Activated CD8-positive, alpha-beta memory T cell treated with anti-CD3 and anti-CD28 coated beads, Interleukin-2, amount 50 U/mL, for 4 hours (primary cell): ENCODE data around the gene CIT.

ENCODE experiments used
- DNase-seq: peaks from one replicate; pipeline ENCODE4 v3.0.0-alpha.2; 2020

CIT gene

DNA sequence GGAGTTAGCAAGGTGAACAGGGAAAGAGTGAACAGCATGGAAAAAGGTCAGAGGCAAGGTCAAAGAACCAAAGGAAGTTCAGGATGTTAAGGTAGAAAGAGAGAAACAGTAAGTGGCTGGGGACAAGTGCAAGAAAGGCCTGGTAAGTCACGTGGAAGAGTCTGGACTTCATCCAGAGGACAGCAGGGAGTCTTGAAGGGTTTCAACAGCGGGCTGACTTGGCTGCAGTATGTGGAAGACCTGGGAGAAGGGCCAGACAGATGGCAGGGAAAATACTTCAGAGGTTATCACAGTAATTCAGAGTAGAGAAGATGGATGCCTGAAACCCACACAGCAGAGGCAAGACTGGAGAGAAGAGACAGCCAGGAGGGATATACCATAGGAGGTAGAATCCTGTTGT lies 34.0 kb downstream of the CIT start:
- DNase-seq, result no peak

DNA sequence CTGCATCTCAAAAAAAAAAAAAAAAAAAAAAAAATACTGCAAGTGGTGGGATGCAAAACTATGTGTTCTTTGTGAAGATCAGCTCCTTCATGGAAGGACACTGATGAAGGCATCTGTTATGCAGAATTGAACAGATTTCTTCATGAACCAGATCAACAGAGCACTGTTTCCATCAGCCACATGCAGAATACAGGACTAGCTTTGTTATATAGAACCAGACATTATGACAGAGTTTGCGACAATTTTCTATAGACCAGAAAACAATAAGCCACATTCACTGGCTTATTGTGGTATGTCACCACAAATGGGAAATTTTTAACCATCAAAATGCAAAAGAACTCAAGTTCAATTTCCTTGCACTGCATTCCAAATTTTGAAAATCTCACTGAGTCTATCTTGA lies 34.7 kb downstream of the CIT start:
- no peak for DNase-seq

DNA sequence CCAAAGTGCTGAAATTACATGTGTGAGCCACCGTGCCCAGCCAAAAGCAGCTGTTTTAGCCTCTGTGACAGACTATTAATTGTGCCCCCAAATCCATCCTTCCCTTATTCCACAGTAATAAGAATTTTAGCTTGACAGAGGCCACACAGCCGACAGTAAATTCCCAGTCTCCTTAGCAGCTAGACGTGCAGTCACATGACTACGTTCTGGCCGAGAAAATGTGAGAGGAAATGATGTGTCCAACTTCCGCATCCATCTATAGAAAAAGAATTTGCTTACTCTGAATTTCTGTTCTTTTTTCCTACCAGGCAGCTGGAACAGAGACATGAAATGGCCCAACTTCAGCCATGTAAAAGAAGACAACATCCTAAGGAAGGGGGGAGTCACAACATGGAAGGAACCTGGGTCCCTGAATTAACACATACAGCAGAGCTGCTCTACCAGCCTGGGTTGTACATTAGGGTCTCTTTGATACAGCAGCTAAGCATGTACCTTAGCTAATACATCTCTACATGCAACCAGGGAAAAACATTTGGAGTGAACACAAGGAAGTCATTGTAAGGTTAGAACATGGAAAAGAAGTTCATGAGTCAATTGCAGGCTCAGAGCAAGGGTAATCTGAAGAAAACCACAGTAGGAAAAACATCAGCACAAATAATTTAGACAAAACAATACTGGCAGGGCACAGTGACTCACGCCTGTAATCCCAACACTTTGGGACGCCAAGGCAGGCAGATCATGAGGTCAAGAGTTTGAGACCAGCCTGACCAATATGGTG lies 35.5 kb downstream of the CIT start:
- DNase-seq, result no peak

DNA sequence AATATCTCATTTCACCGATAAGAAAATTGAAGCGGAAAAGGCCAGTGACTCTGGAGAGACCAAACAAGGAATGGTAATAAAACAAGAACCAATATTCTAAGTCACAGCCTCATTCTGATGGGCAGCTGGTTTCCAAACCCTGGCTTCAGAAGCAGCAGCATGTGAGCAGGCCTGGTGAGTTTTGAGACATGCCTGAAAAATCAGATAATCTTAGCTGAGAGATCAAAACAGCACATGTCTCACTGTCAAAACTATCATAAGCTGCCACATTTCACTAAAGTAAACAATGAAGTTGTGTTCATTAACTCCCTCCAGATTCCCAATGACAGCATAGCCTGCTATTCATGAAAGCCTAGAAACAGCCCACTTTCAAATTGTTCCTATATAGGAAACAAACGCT lies 36.5 kb downstream of the CIT start:
- DNase-seq, result no peak

DNA sequence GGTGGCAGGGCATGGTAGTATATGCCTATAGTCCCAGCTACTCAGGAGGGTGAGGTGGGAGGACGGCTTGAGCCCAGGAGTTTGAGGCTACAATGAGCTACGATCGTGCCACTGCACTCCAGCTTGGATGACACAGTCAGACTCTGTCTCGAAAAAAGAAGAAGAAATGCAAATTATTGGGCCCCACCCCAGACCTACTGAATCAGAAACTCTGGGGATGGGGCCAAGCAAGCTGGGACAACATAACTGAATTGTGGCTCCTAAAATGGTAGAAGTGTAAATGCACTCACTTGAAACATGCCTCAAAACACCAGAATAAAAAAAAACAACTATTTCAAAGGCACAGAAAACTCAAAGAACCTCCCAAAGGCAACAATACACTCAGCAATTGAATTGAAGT lies 37.0 kb downstream of the CIT start:
- no peak for DNase-seq

DNA sequence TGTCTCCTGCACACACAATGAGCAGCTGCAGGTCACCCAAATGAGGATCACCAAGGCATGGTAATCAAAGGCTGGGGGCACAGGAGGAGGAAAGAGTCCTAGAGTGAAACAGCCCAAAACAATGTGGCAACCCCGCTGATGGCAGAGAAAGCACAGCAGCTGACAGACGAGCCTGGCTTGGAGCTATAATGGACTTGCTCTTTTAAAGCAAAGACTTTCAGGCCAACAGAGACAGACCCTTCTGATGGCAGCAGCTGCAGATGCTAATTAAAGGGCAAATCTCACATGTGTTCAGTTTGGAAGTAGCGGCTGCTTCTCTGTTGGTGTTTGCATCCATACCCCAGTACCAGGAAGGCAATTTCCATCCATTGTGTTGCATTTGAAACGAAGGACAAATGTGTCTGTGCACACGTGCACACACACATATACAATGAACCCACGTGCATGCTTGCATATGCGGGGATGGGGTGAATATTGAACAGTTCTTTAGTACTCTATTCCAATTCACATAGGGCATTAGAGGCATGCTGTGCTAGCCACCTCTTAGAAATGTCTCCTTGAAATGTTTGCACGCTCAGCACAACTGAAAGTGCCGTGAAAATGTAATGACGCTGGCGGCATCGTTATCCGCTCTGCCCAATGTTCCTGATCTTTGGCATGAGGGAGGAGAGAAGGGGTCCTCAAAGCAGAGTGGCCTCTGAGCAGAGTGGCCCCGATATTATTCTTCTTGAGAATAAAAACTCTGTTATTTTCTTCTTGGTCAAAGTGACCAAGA lies 38.1 kb downstream of the CIT start:
- no peak for DNase-seq

DNA sequence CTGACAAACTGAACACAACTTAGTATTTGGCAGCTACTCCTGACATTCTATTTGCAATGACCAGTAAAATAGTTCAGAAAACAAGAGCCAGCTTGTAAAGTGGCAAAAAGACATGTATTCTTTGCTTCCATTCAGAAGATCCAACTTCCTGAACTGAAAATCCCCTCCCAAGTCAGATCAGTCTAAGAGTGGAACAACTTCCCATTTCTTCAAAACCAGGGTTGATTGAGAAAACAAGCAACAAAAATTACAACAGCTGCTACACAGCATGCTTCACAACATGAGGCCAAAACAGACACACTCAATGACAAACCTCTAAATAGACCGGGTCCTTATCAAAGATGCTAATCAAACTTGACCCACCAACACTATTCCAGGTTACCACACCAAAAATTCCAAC lies 40.3 kb downstream of the CIT start:
- no peak for DNase-seq

DNA sequence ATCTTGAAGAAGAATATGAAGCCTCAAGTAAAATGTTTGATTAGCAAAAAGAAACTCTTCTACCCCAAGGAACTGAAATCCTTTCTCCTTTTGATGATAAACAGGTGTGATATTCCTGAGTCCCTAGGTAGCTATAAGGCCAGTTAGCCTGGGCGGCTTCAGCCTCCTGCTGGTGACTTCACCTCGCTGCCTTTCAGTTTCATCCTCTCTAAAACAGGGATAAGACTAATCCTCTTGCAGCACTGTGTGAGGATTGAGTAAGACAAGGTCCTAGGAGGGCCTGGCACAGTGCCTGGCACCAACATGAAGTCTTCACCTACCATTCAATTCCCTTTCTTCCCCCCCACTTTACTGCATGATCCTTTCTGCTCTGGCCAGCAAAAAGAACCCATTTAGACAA lies 42.1 kb downstream of the CIT start:
- no peak for DNase-seq

DNA sequence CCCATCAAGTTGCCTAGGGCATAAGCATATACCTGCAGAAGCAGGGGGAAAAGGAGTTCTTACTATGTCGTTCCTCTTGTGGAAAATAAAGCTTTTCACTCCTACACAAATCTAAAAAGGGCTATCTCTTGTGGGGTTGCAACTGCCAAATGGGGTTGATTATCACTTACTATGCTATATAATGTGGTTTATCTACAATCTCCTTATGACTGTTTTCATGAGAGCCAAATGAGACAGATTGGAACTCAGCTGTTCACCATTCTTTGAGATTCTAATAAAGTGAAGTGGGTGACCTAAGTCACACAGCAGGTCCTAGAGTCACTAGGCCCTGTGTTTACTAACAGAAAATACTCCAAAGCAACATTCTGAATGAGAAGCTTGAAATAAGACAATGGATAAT lies 47.7 kb downstream of the CIT start:
- no peak for DNase-seq

DNA sequence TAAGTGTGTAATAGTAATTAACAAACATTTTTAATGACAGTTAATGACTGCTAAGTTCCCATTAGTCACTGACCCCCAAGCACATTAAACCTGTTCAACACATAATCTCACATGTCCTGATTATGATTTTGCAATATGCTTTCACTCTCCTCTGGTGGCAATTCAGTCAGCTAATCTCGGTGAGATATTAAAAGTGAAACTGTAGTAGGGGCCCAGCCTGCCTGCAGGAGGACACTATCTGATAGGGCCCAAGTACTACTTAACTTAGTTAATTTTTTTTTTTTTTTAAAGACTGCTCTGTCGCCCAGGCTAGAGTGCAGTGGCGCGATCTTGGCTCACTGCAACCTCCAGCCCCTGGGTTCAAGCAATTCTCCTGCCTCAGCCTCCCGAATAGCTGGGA lies 48.8 kb downstream of the CIT start:
- no peak for DNase-seq

DNA sequence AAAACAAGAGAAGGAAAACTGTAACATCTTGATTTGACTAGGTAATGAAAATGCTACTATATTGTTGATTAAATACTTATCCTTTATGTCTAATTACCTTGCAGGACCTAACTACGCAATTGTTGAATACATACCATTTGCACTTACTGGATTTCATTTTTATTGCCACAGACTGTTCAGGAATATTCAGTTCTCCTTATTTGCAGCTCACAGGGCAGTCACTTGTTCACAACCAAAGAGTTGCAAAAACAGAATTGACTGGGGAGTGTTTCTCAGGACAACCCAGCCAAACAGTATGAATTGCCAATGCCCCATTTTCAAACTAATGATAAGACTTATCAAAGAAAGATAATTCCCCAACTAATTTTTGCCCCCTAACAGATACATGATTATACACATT lies 49.4 kb downstream of the CIT start:
- DNase-seq, result no peak

DNA sequence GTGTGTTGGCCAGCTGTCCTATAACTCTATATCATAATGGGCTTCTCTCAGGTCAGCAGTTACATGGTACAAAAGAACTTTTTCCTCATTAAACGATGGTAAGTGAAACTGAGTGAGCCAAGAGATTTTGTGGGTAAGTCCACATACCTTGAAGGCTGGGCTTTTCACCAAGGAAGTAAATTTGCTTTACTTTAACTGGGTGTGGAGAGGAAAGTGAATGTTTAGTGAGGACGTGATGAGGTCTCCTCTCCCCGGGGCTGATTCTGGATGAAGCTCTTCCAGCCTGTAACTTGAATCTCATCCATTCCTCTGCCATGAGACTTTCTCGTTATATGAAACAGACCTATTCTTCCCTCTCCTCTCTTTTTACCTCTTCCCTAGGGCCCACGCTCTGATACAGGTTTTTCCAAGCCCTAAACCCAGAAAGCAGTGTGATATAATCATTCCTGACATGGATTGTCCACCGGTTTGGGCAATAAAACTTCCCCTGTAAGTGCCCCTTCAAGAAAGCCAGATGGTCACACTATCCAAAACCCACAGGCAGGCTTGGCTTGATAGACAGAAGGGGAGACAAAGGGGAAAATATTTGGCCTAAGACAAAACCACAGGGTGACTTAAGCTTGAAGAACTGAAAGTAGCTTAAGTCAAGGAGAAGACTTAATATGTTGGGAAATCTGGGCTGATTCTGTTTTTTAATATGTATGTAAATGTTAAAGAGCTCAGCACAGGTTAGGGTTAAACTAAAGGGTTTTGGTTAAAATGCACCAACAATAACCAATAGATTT lies 50.3 kb downstream of the CIT start:
- no peak for DNase-seq

DNA sequence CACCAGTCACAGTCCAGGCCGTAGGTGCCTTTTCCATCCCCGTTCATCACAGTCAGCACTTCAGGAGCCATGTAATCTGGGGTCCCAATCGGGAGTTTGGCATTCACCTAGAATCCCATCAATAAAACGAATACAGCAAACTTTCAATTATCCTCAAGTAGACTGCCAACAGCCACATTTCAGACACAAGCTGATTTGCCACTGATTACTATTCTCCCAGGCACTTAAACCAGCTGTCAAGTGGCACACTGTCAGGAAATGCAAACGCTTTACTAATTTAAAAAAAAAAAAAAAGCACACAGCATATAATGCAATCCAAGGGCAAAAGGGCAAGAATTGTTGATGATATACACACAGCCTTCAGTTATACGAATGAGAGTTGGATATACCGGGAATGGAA lies 51.9 kb downstream of the CIT start:
- no peak for DNase-seq

DNA sequence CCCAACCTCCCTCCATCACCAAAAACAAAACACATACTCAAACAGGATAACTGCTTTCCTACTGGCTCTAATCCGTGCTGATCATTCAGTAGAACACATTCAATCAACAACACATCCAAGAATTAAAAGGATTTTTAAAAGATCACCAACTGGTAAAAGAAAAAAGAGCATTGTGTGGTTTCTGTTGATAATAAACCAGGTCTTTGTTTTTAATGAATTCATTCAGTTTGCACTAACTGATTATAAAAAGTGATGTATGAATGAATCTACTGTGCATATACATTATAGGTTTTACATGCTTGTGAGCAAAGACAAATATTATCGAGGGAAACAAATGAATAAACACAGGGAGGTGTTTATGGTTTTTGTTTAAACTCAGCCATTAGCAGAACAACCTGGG lies 55.1 kb downstream of the CIT start:
- no peak for DNase-seq

DNA sequence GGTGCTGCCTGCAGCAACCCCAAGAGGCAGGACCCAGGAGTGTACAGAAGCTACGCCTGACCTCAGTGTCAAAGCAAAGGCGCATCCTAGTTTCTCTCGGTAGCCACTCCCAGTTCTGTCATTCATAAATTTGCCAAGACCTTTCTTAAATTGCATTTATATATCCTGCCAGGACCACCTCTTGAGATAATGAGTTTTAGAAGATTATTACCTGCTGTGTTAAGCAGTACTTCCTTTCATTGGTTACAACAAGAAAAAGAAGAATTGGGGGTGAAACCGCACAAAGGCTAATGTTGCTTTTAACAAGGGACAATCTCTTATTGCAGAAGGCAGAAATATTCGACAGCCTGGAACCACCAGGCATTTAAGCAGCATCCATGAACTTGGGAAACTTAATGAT lies 57.8 kb downstream of the CIT start:
- DNase-seq, result no peak

DNA sequence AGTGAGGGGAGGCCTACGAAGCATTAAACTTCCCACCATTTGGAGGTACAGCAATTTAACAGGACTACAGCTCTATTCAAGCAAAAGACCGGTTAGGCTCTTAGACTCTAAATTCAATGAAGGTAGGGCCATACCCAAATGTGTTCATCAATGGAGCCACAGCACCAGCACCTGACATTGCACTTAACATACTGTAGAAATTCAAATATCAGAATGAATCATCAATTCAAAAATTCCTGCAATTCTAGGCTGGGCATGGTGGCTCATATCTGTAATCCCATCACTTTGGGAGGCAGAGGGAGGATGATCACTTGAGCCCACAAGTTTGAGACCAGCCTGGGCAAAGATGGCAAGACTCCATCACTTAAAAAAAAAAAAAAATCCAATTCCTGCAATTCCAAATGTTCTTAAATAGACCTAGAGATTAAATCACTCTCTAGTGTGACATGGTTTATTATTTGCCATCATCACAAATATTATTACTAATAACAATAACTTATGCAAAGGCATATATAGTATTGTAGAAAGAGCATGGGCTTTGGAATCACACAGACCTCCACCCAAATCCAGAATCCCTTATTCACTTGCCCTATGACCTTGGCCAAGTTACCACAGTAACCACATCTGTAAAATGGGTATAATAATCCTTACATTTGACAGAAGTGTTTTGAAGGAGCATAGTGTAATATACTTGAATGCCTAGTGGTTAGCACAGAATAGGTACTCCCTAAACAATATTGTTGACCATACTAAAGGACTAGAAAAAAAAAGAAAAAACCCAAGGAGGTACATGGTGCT lies 59.4 kb downstream of the CIT start:
- no peak for DNase-seq

DNA sequence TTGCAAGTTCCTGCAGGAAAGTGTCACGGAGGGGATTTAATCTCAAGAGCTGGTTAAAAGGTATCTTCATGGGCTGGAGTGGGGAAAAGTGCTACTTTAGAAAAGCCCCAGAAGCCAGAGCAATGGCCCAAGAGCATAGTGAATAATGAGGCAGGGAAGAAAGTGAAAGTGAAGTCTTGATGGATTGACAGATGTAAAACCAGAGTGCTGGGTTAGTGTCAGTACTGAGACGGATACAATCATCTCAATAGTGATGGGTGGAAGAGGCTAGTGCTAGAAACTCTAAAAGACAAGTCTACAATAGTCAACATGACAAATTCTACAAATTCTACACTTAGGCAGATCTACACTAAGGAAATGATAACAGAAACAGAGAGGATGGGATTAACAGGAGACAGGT lies 68.1 kb downstream of the CIT start:
- no peak for DNase-seq

DNA sequence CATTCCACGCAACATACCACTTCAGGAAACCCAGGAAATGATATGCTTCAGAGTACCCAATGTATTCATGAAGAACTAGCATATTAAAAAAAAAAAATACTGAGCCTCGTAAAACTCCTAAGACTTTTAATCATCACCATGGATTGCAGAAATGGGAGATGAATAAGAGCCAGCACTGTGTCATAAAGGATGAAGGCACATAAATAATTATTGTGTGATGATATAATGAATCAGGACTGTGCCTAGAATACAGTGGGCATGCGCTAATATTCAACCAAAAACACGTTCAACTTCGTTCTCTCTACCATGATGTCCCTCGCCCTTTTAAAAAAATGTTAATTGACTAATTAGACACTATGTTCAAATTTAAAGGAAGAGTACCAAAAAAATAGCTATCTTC lies 68.7 kb downstream of the CIT start:
- DNase-seq, result no peak

DNA sequence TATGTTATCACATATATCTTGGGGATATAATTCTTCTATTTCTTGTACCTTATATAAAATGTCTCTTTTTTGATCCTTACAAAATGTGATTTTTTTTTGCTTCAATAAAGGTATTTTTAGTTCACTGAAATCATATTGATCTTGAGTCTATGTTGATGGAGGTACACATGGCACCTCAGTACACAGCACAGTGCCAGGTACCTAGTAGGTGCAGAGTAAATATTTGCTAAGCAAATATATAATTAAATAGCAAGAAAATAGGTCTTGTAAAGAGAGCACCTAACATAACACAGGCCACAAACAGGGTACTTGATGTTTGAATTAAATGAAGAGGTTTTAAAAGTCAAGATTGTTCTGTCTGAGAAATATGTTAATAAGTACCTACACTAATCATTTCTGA lies 69.7 kb downstream of the CIT start:
- no peak for DNase-seq

DNA sequence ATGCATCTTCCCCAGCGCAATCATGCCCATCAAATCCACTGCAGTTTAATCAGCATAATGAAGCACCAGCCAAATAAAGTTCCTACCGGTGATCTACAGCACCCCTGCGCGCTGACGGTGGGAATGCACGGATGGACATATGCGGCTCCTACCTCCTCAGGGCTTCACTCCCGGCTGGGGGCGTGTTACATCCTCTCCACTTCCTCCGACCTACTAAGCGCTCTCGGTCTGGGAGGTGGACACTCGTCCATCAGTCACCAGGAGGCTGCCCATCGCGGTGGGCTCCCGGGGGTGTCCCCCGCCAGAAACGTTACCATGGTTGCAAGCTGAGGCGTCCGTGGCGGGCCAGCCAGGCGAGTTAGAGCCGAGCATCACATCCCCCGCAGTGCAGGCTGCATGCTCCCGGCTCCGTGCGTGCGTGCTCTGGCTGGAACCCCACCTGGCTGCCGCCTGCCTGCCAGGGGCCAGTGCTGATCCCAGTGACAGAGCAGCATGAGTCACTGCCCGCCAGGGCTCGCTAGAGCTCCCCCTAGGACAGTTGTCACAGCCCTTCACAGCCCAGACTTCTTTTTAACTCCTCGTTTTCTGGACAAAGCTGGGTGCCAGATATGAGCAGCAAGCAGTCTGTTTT lies 73.0 kb downstream of the CIT start:
- DNase-seq, result no peak

DNA sequence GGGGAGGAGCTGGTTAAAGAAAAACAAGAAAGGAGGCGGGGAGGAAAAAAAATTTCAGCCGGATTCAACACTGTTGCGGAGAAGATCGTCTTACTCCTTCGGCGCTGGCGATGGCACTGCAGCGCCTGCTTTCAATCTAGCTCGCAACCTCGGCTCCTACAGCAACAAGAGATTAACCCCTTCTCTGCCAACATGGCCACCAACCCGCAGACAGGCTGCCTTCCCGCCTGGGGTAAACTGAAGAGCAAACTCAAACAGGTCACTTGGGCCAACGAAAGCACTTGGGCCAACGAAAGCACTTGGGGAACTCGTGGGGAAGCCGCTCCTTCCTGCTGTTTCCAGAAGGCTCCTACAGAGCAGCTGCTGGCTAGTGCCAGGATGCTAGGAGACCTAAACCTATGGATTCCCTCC lies 73.7 kb downstream of the CIT start:
- no peak for DNase-seq

DNA sequence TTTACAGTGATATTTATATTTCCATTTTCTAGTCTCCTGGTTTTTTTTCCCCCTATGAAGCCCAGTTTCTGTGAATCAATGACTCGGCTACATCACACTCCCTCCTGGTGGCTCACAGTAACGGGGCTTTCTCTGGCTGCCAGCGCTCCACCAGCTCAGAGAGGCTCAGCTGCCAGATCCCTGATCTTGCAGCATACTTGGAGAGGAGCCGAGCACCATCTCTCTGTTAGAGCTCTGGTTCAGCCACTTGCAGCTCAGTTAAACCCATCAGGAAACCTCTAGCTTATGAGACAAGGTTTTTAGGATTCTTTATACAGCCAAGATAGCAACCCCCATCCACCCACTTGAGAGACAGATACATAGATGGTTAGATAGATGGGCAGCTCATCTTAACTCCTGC lies 74.6 kb downstream of the CIT start:
- DNase-seq, result no peak

DNA sequence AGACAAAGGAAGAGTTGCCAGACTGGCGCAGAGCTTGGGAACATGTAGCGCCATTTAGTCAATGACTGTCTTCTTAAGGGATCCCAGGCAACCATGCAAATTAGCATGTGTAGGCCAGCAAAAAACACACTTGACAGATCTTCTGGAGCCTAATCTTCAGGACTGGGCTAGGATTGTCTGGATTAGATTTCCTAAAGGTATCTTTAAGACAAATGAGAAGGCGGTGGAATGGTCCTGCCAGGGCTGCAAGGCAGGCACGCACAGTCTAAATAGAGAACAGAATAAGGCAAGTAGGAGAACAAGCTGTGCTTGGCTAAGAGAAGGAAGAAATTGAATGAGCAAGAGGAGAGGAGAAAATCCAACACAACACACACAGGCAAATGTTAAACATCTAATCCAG lies 80.0 kb downstream of the CIT start:
- no peak for DNase-seq
